IPS-NIHi7 (cell line): ENCODE measurements around the gene PDIA2.
"Not testable (repeated sequence)": the region's sequence is repeated elsewhere in the genome, so short reads cannot be mapped to it uniquely, and the experiment has no call there.

Experiments
- DNase-seq: peaks from one replicate; pipeline ENCODE4 v3.0.0; 2012; ENCODE audit warnings: mixed read lengths; ENCODE audit errors: extremely low spot score

Gene PDIA2

DNA sequence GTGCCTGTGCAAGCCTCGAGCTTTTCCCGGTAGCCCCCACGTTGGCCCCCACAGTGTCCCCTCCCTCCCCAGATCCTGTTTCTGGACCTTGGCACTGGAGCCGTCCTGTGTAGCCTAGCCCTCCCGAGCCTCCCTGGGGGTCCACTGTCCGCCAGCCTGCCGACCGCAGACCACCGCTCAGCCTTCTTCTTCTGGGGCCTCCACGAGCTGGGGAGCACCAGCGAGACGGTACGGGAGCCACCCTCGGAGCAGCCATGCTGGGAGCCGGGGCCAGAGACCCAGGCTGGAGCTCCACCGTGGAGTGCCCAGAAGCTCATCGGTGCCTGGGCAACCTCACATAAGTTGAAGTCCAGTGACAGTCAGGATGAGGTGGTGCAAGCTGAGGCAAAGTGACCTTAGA, 19.0 kb upstream of the PDIA2 start:
- no peak for DNase-seq

DNA sequence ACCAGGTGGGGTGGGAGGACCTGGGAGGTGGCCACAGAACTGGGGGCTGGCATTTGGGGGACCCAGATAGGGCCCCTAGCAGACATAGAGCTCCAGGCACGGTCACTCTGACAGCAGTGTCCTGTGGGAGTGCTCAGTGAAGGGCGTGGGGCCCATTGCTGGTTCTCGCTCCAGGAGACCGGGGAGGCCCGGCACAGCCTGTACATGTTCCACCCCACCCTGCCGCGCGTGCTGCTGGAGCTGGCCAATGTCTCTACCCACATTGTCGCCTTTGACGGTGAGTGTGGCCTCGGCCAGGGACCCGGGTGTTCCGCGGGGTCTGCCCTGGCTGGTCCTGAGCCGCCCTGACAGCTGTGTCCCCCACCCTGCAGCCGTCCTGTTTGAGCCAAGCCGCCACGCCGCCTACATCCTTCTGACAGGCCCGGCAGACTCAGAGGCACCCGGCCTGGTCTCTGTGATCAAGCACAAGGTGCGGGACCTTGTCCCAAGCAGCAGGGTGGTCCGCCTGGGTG, 18.5 kb upstream of the PDIA2 start:
- no peak for DNase-seq

DNA sequence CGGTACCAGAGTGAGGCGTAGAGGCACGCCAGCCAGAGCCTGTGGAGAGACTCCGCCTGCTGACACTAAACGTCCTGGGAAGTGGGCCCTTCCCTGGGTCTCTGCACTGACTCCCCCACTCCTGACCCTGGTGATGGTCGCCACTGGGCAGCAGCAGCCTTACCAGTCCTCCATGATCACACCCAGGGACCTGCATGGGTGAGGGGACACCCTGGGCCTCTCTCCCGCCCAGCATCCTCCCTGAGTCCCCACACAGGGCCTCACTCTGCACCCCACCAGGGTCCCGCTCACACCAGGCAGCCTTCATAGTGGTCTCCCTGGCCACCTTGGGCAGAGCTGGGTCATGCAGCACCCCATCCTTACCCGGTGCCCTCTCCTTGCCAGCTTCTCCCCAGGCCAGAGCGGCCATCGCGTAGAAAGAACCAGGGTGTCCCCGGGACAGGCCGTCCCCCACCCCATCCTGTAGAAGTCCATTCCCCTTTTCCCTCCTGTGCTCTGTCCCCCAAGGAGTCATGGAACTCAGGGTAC, 17.9 kb upstream of the PDIA2 start:
- no peak for DNase-seq

DNA sequence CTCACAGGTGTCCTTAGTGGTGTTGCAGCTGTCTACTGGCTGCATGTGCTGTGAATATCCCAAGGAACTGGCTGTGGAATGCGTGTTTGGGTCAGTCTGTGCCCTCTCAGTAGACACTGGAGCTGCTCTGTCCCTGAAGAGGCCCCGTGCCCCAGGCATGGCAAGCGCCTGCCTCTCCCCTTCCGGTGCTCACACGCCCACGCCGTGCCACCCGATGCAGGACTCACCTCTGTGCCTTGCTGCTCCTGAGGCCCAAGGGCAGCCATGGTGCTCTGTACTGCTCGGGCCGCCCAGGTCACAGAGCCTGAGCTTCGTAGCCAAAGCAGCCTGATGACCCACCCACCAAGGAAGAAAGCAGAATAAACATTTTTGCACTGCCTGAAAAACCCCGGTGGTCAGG, 17.3 kb upstream of the PDIA2 start:
- no peak for DNase-seq

DNA sequence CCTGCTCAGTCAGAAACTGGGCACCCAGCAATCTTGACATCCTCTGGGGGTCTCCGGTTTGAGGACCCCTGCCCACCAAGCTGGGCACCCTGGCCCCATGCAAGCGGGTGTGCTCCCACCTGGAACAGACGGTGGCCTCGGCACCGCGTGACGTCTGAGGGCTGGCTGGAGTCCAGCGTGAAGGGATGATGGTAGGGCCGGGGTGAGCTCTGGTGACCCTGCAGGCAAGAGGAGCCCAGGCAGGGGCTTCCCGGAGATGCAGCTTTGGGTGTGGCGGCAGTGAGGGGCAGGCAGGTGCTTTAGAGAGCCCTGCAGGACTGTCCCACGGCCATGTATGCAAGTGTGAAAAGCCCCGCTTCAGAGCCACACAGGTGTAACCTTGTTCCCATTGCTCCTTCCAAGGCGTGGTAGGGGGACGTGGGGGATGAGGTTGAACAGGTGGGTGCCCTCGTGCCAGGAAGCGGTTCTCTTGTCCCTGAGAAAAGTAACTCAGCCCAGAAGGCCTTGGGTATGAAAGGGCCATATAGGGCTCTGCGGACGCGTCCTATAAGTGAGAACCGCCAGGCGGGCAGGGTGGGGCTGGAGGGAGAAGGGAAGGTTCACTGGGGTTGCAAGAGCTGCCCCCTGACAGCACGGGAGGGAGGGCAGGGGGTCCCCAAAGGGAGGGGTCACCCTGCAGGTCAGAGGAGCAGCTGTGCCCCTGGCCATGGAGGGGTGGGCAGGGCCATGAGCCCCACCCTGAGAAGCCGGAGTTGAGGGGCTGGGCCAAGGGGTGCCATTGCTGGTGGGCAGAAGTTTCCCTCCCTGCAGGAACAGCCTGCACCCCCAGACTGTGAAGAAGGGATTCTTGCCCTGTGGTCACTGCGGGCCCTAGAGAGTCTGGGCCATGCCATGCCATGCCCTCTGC, 16.5 kb upstream of the PDIA2 start:
- no peak for DNase-seq

DNA sequence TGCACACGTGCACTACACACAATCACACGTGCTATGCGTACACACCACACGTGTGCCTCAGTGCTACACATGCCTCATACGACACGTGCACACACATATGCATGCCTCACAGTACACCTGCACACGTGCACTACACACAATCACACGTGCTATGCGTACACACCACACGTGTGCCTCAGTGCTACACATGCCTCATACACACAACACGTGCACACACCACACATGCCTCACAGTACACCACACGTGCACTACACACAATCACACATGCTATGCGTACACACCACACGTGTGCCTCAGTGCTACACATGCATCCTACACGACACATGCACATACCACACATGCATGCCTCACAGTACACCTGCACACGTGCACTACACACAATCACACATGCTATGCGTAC, 15.4 kb upstream of the PDIA2 start:
- not testable (repeated sequence) for DNase-seq

DNA sequence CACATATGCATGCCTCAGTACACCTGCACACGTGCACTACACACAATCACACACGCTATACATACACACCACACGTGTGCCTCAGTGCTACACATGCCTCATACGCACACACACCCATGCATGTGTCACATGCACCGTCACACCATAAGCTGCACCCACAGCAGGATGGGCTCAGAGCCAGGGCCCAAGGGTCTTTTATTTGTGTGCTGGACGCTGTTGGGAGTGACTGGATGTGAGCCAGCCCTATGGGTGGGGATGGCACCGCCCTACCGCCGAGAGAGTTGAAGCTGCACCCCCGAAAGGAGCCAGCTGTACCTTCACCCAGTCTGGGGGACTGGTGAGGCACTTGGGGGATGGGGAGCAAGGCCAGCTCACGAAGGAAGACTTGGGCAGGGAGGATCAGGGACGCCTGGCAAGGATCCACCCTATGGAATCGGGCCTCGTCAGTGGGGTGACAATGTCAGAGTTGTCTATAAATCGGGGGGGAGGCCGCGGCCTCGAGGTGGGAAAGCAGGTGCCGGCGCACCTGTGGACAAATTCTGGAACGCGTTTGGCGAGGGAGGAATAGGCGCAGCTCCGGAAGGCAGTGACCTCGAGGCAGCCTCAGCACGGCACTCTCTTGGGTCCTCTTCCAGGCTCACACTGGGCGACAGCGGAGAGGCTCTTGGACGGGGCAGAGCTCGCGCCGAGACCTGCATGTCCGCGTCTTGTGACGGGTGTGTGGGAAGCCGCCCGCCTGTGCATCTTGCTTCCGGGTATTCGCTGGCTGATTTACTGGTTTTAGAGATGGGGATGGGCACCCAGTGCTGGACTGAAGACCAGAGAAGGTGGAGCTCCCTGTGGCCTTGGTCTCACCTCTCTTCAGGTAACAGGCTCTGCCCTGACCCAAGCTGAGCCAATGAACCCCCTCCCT, 14.6 kb upstream of the PDIA2 start:
- no peak for DNase-seq

DNA sequence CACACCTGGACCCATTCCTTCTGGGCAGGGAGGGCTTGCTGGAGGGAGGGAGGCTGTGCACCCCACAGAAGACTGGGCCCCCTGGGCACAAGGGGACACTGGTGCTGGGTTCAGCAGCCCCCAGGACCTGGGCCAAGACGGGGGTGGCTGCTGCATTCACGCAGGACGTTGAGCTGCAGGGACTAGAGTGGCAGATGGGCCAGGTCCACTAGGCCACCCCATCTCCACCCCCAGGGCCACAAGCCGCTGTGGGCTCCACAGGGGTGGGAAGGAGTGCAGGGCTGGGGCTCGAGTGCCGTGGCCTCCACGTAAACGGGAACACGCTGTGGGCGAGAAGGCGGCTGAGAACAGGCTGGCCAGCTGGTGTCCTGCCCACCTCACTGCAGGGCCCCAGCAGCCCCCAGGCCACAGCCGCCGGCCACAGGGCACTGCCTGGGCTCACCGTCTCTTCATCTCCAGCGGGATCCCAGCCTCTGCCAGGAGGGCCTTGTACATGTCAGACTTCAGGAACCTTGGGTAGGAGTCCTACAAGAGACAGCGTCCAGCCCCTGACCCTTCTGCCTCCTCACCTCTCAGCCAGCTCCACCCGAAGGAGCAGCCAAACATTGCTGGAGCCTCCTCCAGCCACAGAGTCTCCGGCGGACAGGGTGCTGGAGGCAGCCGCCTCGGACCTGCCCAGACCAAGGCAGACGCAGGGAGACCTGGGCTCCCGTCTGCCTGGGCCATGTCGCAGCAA, 13.7 kb upstream of the PDIA2 start:
- no peak for DNase-seq

DNA sequence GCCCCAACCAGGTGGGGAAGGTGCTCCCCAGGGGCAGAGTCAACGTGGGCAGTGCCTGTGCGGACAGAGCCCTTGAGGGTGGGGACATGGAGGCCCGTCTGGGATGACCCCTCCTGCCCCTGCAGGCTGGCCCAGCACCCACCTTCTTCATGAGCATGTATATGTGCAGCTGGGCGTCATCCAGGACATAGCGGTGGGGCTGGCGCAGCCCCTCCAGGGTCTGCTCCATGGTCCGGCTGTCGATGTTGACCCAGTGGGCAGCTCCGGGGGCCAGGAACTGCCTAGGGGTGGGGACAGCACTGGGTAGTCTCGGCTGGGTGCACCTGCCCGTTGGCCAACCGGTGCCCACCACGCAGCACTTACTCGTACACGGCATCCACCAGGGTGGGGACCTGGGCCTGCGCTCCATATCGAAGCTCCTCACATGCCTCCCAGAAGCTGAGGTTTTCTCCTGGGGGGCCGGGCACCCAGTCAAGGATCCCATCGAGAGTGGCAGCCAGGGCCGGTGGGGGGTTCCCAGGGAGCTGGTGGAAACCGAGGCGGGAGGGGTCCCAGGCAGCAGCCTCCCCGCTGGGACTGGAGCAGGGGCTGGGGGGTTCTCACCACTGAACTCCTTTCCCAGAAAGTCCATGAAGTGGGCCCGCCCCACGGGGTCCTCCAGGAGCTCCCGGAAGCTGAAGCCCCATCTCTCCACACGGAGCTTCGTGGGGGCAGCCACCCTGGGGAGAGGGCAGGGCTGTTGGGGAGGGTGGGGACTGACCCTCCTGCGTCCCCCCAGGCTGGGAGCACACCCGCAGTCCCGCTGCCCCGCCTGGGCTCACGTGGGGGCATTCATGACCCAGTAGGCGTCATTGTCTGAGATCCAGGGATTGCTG, 12.3 kb upstream of the PDIA2 start:
- DNase-seq: no peak

DNA sequence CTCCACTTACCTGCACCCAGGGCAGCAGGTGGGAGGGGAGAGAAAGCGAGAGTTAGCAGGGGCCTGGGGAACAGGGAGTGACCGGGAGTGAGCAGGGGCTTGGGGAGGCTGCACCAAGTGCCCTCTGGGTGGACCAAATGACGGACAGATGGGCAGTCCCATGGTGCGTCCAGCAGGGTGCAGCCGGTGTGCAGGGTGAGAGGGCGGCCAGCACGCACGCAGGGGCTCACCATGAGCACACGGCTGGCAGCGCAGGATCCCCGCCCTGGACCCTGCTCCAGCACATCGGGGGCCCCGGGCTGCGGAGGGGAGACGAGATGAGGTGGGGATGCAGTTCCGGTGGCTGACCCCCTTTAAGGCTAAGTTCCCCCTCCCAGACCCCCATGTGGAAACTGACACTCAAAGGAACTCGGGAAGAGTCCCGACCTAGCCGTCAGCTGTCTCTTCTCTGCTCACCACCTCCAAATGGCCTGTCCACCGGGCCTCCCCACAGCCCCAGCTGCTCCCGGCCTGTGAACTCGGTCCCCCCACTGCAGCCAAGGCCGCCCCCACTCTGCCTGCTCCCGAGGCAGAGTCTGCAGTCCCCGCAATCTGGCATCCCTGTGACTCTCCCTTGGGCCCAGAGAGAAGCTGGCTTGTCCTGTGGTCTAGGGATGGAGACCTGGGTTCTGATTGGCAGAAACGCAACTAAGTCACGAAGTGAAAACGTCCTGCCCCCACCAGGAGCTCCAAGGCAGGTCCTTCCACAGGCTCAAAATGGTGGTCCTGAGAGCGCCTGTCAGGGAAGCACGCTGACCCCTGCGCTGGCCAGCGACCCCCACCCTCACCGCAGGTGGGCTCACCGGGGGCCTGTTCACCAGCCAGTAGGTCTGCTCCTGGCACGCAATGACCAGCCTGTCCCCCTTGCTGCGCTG, 10.1 kb upstream of the PDIA2 start:
- no peak for DNase-seq

DNA sequence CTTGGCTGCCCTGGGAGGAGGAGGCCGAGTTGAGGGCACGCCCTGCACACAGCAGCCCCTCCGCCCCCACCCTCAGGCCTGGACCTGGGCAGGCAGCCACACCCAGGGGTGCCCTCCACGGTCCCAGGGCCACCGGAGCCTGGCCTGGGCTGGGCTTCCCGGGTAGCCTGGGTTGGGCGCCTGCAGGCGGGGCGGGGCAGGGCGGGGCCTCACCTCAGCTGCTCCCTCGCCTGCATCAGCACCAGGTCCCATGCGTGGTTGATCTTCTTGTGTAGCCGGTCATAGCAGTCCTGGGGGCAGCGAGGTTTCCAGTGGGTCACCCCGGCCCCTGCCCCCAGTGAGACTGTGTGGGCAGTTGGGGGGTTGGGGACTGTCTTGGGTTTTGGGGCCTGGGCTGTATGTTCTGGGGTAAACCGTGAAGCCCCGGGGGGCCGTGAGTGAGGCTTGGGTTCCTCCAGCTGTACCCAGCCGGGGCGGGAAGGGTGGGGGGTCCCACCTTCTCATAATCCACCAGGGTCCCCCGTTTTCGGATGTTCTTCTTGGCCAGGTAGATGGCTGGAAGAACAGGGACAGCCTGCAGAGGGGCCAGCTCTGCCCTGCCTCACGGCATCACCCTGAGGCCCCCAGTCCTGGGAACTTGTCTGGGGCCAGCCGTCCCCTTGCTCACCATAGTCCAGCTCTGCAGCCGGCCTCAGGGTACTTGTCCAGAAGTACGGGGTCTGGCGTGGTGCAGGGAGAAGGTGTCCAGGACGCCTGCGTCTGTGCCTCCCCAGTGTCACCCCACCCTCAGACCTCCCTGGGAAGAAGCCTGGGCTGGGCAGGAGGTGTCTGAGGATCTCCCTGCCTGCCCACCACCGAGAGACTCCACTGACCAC, 9.2 kb upstream of the PDIA2 start:
- DNase-seq: no peak

DNA sequence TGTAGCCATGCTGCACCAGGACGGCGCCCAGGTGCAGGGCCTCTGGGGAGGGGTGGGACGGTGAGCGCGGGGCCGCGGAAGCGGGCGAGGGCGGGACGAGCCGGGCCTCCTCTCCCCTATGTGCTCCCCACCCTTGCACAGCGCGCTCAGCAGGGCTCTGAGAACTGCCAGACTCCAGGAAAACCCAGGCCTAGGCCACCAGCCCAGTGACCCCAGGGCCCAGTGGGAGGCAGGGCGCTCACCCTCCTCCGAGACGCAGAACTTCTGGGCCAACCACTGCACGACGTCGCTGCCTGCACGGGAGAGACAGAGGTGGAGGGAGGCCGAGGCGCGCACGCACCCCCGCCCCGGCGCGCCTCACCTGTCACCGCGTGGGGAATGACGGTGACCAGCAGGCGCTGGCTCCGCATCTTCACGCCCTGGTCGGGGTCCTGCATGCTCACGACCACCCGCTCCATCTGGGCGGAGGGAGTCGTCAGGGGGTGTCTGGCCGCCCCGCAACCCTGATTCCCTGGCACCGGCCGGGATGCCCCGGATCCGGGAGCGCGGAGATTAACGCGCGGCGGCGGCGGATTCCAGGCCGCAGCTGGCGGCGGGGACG, 7.8 kb upstream of the PDIA2 start:
- peak; percentile 57 for DNase-seq

DNA sequence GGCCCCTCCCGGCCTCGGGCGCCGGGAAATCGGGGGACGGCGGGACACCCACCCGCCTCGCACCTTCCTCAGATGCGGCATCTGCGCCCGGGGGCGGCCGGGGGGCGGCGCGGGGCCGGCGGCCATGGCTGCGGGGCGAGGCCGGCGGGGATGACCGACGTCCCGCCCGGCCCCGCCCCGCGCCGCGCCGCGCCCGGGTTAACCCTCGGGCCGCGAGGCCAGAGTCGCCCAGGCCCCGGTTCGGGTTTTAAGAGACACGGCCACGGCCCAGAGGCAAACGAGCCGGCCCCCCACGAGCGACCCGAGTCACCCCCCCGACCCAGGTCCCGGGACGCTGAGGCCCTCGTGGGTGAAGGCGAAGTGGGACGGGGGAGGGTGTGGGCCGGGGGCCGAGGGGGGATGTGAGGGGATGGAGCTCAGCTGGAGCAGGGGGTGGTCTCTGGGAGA, 7.2 kb upstream of the PDIA2 start, which contains the start of gene RGS11:
Gene RGS11, minus strand, starts transcription at position 159 of the 447 bp plus-strand sequence. Its CDS starts 33 bp downstream, at position 126.
- DNase-seq: no peak

DNA sequence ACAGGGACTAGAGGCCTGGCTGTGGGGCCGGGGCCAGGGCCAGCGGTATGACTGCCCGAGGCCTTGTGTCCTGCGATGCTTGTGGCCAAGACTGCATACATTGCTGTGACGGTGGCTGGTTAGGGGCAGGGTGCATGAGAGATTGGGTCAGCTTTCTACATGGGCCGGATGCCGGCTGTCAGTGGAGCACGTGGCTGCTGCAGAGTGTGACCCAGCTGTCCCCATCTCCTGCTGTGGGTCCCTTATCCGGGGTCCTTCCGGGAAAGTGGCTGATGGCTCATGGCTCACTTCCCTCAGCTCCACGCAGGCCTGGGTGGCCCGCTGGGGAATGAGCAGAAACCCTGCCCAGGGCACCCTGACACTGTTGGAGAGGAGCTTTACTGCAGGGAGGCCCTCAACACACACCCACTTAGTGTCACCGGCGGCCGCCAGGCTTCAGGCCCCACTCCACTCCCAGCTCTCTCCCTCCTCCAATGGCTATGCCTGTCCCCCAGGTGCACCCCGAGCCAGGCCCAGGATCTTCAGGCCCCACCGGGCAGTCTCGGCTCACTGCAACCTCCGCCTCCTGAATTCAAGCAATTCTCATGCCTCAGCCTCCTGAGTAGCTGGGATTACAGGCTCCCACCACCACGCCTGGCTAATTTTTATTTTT, 6.4 kb upstream of the PDIA2 start:
- no peak for DNase-seq

DNA sequence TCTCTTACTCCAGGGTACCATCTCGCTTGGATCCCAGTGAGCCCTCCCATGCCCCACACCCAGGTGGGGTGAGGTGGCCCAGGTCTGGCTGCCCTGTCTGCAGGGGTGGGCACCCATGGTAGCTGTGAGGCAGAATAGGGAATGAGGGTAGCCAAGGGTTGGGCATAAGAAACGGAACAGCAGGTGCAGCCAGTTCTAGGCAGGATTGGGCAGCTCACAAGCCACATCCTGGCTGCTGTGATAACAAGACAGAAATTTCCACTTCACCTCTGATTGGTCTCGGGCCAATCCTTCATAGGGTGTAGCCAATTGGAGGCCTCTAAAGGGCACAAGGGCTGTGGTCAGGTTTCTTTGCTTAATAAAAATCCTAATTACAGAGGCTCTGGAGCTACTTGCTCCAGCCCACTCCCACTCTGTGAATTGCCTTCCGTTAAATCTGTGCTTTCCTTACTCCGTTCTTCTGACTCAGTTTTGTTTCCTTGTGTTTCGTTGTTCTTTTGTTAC, 4.0 kb upstream of the PDIA2 start:
- DNase-seq: peak; percentile 55

DNA sequence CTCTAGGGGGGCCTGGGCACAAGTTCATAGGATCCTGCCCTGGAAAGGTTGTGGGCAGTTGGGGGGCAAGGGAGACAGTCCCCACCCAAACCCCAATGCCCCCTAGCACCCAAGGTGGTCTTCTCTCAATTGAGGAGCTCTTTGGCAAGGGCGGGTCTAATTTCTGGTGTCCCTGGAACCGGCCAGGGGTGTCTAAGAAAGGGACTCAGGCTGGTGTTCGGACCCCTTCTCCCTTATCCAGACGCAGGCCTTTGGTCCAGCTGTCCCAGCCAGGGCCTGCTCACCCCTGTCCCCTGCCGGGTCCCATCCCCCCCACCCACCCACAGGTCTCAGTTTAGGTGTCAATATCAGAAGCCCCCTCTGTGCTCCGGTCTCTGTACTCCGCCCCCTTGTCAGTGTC, 3.4 kb upstream of the PDIA2 start:
- no peak for DNase-seq

DNA sequence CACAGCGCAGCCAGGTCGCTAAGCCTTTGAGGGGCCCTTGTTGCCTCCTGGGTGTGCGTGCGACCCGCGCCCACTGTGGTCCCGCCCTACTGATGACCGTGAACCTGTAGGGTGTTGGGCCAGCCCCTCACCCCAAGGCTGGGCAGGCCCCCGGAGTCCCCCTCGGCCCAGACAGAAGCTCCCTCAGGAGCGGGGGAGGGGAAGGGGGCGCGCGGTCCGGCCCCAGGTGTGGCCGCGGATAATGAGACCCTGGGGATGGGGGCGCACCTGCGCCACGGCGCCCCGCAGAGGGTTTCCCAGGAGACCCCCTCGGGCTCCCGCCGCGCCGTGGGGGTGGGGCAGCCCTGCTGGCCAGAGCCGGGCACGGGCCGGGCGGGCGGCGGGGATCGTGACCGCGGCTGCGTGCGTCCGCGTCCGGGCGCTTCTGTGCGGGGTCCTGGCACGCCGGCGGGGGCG, 2.9 kb upstream of the PDIA2 start:
- DNase-seq: no peak
